HG03159 (cell line): ENCODE data around the gene GALNT13.

Source experiments
- ATAC-seq: cut with Tn5 transposase; IDR thresholded peaks from one replicate; pipeline ENCODE4 v1.9.1; 2021; ENCODE audit warnings: mild to moderate bottlenecking, moderate library complexity; ENCODE audit not compliant: unreplicated experiment

Gene GALNT13

DNA sequence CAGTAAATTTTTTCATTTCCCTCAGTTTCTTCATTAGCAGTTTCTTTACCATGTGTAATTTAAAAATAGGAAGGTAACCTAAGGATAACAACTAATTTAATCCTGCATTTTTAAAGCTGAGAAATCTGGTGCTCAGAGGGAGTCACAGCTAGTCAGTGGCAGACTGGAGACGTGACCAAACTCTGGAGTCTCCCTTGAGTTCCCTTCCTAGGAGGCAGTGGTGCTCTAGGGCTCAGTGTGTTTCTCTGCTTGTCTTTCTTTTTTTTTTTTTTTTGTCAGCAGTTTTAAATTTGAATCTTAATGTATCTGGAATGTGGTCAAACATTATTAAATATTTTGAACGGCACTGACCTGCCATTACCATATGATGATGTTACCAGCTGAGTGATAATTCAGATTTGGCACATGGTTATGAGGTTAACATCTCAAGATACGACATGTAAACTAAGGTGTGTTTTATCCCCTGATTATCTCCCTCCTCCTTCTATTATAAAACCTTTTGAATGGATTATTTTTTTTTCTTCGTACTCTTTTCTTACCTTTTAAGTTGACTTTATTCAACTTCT is 226.2 kb downstream of the GALNT13 start:
- no peak for ATAC-seq

DNA sequence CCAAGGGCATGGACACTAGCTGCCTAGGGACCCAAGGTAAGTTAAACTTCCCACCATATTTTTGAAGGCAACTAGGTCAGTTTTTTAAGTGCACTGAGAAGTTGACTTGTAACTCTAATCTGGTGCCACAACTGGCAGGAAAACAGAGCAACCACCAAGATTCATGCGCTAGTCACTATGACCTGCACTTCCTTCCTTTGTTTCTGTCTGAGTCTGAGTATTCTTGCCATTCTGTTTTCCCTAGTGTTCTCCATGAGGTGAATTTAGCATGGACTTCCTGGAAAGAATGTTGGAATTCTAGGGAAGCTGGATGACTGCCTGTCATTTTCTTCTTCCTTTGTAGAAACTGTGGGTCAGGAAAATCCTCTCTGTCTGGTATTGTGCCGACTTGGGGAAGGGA is 249.0 kb downstream of the GALNT13 start:
- no peak for ATAC-seq

DNA sequence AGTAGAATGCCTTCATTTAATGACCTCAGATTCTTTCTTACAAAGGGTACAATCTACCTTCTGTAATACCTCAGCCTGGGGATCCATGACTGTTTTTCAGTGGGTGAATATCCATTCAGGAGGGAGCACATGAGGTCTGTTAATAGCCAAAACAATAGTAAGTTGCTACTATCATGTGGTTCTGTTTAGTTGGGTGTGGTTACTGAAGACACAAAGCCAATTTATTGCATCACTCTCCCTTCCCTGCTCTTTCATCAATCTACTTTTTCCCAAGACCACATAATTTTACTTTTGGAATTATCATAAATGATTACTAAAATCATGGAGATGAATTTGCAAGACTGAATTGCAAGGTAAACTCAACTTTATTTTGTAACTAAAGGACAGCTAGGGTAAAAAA is 254.2 kb downstream of the GALNT13 start:
- ATAC-seq, result no peak

DNA sequence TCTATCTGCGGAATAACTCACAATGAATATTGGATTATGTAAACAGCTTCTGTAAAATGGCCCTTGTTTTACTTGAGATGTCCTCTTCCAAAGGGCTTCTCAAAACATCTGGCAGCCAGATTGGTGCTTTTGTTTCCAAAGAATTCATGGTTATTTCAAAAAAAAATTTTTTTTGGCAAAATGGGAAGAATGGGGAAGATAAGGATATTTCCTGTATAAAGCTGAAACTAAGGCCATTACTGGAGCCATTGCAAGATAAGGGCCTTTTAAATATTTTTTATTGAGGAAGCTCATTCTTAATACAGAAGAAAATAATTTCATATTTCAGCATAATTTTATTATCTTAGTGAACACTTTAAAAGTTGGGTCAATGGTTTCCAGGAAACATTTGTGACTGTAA is 259.1 kb downstream of the GALNT13 start:
- ATAC-seq, result no peak

DNA sequence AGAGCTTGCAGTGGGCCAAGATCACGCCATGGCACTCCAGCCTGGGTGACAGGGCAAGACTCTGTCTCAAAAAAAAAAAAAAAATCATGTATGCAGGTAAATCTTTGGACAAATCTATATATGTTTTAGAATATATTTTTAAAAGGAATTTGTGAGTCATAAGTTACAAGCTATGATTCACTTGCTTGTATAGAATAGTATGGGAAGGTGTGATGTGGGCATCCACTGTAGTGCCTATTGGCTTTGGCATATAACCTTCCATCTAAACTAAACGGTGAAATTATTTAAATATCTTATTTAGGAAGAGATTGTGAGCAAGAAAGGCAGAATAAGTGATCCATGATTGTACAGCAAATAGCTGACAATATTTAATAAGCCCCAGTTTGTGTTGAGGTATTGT is 261.1 kb downstream of the GALNT13 start:
- ATAC-seq, result no peak

DNA sequence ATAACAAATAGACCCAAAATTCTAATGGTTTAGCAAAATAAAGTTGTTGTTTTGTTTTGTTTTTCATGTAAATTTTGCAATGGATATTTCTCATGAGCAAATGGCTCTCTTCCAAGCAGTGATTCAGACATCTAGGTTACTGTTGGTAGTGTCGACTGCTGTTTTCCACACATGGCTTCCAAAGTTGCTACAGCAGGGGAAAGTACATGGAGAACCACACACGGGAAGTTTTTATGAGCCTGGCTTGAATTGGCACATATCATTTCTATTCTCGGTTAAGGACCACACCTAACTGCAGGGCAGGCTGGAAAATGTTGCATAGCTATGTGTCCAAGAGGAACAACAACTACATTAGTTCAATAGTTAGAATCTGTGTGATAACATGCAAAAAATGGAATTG is 262.1 kb downstream of the GALNT13 start:
- ATAC-seq, result no peak

DNA sequence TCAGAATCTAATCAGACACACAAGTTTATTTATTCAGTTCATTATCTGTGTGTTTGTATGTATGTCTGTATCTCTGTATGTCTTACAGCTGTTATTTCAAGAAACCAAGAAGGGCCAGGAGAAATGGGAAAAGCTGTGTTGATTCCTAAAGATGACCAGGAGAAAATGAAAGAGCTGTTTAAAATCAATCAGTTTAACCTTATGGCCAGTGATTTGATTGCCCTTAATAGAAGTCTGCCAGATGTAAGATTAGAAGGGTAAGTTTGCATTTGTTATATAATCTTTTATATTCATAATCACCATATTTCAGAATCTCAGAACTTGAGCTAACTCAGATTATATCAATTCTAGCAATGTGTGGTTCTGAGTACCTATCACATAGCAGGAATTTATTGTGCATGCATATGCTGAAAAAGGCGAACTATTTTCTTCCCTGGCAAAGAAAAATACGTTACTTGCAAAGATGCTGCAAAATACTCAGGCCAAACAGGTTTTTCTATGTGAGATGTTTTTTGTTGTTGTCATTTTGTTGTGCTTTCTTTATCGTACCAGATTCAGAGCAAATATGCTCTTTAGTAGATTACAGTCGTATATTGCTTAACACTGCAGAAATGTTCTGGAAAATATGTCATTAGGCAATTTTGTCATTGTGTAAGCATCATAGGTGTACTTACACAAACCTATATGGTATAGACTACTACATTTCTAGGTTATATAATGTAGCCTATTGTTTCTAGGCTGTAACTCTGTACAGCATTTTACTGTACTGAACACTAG is 268.7 kb downstream of the GALNT13 start:
- ATAC-seq, result no peak

DNA sequence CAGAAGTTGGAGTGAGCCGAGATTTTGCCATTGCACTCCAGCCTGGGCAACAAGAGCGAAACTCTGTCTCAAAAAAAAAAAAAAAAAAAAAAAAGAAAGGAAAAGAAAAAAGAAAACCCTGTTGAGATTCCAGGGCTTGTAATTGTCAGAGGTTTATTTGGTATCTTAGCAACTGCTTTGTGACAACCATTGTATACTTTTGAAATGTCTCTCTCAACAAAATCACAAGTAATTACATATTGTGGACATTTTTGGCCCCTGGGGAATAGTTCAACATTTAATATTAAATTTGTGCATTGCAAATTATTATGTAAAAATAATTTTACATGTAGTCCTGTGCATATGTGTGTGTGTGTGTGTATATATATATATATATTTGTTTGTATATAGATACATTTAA is 270.8 kb downstream of the GALNT13 start:
- no peak for ATAC-seq

DNA sequence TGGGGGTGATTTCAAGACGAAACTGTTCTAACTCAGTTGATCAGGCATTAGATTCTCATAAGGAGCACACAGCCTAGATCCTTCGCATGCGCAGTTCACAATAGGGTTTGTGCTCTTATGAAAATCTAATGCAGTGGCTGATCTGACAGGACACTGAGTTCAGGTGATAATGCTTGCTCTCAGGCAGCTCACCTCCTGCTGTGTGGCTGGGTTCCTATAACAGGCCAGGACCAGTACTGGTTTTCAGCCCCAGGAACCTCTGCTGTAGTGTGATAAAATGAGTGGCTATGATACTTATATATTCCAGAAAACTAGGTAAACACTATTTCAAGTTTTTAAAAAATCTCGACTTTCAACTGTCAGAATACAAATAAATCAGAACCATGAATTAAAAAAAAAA is 271.4 kb downstream of the GALNT13 start:
- ATAC-seq, result no peak

DNA sequence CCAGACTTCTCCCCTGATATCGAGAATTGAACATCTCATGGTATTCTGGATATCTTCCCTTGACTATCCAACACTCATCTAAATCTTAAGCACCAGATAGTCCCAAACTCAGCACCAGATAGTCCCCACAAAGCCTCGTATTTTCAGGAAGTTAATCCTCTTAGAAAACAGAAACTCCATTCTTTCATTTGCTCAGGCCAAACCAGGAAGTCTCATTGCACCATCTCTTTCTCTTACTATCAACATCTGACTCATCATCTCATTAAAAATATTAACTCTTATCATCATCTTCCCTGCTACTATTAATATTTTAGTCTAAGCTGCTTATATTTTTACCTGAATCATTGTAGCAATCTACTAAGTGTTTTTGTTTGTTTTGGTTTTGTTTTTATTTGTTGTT is 286.4 kb downstream of the GALNT13 start:
- ATAC-seq, result no peak

DNA sequence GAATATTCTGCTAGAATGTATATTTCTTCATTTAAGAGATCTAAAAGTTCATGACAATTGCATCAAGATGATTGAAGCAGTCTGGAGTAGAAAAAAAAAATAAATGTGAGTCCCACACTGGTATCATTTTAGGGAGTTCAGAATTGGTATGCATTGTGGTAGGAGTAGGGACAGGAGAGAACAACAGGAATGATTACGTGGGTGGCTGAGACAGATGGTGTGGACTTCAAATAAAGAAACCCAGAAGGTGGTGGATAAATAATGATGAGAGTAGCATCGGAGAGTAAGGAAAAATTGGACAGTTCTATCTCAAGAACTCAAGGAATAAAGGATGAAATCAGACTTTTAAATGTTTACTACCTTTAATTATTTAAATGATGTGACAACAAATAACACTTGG is 289.6 kb downstream of the GALNT13 start:
- no peak for ATAC-seq

DNA sequence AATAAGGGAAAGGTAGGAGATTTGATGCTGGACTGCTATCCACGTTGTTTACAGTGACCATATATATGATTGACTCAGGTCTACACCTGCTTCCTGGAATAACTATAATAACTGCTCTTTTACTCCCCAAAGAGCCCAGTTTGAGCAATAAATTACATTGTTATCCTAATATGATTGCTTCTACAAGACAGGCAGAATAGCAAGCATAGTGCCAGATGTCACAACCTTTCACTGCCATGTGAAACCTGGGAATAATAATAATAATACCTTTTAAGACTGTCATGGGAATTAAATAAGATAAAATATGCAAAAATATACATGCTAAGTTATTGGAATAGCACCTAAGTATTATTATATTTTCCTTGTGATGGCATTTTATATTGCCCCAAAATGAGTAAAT is 298.7 kb downstream of the GALNT13 start:
- no peak for ATAC-seq

DNA sequence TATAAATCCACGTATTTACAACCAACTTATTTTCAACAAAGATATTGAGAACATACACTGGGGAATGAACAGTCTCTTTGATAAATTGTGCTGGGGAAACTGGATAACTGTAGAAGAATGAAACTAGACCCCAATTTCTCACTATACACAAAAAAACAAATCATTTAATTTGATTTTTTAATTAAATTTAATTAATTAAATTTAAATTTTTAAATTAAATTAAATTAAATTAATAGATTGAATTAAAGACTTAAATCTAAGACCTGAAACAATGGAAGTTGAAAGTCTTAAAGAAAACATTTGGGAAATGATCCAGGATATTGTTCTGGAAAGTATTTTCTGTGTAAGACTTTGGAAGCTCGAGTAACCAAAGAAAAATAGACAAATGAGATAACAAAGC is 301.4 kb downstream of the GALNT13 start:
- no peak for ATAC-seq

DNA sequence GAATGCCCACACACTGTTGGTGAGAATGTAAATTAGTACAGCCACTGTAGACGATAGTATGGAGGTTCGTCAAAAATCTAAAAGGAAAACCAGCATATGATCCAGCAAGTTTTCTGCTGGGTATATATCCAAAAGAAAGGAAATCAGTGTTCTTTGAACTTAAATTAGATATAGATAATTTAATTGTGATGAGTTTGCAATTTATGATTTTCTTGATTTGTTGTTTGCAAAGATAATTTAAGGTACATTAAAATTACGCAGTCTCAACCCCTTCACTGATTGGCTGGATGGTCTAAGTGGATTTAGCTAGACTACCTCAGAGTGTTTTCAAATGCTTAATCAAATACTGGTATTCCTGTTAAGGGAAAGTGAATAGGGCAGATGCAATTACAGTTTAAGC is 302.2 kb downstream of the GALNT13 start:
- ATAC-seq, result no peak

DNA sequence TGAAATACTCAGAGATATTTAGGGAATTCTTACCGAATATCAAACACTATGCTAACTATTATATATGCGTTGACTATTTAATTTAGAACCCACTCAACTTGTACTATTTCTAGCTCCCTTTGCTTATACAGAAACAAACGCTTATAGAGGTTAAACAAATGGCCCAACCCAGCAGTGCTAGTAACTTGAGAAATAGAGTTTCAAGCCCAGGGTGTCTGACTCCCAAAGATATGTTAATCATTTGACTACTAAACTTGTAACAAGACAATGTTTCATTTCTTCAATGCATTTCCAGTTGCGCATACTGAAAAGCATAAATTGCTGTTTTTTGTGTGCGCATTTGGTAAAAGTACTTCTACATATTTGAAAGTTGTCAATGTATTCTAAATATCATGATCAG is 310.3 kb downstream of the GALNT13 start:
- ATAC-seq, result no peak

DNA sequence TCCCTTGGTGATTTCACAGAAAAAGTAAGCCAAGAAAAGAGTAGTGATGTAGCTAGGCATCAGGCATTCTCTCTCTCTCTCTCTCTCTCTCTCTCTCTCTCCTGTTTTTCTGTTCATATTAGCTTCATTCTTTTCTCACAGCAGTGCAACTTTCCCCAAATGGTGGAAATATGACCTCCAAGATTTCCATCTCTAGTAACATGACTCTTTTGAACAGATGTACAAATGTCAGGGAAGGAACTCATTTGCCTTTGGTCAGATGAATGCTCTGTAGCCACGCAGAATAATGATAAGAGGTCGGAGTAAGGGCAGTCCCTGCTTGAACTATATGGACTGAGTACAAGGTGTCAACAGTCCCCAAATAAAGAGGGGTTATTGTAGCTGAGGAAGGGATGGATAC is 316.2 kb downstream of the GALNT13 start:
- no peak for ATAC-seq

DNA sequence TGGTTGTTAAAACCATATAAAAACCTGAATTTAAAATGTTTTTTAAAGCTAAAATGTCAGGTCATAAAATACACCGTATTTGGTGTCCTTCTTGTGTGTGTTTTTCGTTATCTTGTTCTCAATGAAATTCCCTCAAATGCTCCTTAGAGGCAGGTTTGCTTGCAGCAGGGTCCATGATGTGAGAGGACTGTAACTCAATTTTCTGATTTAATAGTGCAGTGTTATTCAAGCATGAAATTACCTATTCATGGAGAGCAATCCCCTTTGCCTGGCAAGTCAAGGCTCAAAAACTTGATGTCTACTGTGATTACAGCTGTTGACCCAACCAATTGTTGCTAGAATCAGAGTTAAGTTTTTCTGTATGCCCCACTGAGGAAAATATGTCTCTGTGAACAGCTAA is 318.2 kb downstream of the GALNT13 start:
- ATAC-seq, result no peak

DNA sequence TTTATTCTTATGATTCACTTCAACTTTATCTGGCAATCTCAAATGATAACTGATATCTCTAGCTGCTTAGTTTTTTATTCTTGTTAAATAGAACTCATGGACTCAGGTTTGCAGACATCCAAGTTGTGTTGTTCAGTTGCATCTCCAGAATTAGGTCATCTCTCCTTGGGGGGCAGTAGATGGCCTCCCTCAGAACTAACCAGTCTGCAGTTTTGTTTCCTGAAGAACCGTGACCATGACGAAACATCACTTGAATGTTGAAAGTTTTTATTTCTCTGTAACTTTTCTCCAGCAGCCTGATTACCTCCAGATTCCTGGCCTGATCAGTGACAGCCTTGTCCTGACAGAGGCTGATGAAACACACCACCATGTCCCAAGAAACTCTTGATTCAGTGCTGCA is 321.5 kb downstream of the GALNT13 start:
- no peak for ATAC-seq

DNA sequence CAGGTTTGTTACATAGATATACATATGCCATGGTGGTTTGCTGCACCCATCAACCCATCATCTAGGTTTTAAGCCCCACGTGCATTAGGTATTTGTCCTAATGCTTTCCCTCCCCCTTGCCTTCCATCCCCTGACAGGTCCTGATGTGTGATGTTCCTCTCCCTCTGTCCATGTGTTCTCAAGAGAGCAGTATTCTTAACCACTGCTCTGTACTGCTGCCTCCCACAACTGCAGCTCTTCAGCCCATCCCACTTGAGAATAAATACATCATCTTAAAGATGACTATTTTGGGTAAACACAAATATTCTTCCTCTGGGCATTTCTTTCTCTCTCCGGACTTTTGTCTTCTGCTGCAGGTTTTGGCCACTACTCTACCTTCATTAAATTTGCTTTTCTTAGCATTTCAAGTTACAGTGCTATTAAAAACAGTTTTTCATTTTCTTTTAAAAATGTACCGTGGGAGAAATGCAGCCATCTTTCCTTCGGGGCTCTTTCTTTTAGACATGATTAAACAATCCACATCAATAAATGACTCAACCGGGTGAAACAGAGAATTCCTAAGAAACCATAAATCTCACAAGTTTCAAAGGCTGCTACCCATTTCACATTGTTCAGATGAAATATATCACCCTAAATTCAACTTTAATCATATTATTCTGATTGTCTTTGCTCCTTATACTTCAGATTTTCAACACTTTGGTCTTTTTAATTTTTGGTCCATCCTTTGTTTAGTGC is 323.4 kb downstream of the GALNT13 start:
- no peak for ATAC-seq

DNA sequence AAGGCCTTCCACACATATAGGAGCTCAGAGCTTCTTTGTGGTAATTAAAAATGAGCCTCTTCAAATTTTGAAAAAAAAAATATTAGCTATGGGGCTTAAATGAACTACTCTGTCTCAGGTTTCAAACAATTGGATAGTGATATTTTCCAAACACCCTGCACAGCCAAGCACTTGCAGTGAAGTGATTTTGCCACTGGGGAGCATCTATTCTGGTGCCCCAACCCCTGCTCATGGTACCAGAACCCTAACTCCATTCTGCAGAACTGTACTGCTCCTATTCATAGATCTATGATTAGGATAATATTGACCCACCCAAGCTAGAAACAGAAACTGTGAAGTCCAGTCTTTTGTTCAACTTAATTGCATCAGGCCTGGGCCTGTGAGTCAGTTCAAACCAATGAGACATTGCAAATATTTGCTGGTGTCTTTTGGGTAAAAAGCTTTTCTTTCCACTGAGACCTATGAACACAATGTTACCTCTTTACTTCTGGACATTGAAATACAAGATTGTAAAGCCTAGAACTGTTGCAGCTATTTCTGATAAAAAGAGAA is 324.0 kb downstream of the GALNT13 start:
- ATAC-seq, result no peak

DNA sequence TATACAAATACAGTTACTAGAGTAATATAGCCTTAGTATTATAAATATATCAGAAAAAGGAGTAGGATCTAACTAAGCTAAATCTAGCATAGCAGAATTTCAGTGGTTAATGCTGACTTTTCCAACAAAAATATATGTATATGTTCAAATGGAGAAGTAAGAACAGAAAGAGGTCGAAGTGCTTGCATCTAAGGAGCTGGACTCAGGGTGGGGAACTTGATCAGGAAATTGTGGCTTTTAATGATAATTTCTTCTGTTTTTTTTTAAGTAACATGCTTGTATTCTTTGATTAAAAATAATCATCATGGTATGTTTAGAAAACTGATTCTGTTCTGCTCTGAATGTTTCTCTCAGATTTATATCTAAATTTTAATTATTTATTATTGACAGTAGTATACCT is 327.1 kb downstream of the GALNT13 start:
- ATAC-seq, result no peak

DNA sequence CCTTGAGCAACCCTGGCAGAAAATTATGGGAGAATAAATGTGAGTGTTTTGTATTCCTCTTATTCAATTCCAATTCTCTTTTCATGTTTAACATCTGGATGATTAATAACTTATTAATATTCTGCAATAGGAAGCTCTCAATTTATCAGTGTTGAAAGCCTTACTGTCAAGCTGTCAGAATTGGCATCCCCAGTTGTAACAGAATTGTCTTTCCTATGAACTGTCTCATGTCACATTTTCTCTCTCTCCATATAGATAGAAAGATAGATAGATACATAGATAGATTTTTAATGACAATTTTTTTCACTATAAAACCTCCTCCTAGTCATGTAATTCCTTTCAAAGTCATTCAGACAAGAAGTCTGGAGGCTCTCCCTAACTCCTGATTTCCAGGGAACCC is 331.5 kb downstream of the GALNT13 start:
- no peak for ATAC-seq
